Measurements from ENCODE around the gene HGD.

DNA sequence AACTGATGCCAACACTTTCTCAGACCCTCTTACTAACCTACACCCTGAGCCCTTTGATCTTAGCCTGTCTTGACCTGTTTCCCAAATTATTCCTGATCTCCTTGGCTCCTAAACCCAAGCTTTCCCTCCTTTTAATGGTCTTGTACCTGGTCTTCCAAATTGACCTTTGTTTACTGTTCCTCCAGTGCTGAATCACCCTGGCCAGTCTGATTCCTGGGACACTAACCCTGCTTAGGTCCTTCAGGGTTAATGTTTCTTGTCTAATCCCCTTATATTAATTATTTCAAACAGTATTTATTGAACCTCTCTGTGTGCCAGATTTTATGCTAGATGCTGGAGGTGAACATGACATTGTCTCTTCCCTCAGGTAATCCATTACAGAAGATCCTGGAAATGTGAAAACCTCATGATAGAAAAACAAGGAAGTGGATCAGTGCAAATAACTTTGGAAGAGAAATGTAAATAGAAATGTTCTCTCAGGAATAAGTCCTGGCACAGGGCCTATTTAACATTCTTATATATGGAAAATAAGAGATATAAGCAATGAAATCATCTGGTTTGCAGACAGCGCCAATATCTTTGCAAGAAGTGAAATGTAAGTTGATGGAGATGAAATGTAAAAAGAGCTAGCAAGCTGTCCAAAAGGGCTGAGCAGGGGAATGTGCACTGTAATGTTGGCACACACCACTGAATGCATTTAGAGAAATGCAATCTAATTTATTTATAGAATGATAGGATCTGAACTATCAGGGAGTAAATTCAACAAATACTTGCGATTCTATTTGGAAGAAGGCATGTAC, 20.7 kb downstream of the HGD start:
- TF ChIP-seq, protein P1, sequence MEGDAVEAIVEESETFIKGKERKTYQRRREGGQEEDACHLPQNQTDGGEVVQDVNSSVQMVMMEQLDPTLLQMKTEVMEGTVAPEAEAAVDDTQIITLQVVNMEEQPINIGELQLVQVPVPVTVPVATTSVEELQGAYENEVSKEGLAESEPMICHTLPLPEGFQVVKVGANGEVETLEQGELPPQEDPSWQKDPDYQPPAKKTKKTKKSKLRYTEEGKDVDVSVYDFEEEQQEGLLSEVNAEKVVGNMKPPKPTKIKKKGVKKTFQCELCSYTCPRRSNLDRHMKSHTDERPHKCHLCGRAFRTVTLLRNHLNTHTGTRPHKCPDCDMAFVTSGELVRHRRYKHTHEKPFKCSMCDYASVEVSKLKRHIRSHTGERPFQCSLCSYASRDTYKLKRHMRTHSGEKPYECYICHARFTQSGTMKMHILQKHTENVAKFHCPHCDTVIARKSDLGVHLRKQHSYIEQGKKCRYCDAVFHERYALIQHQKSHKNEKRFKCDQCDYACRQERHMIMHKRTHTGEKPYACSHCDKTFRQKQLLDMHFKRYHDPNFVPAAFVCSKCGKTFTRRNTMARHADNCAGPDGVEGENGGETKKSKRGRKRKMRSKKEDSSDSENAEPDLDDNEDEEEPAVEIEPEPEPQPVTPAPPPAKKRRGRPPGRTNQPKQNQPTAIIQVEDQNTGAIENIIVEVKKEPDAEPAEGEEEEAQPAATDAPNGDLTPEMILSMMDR (IDR thresholded peaks at IDR 0.05): no peak
- TF ChIP-seq ZFX (IDR thresholded peaks at IDR 0.05; ENCODE audit: borderline replicate concordance): no peak

All from 22Rv1 (cell line).